Measurements from ENCODE around the gene CFAP251.

- no peak for TF ChIP-seq POLR2A (IDR thresholded peaks at IDR 0.05; ENCODE audit: low read depth, low read length)
- no peak for TF ChIP-seq ASH2L (IDR thresholded peaks at IDR 0.05; ENCODE audit: borderline replicate concordance, low read depth)
- TF ChIP-seq MAX (IDR thresholded peaks at IDR 0.05; ENCODE audit: low read depth, low read length), result no peak
- no peak for TF ChIP-seq JUND (IDR thresholded peaks at IDR 0.05; ENCODE audit: low read depth, low read length)
- no peak for TF ChIP-seq MTA3 (IDR thresholded peaks at IDR 0.05; ENCODE audit: borderline replicate concordance, low read length)
- TF ChIP-seq REST (IDR thresholded peaks at IDR 0.05; ENCODE audit: low read depth, low read length), result no peak
- TF ChIP-seq HDGF (IDR thresholded peaks at IDR 0.05), result no peak
These were observed 91.3 kb downstream of the CFAP251 start for GRCh38 chr12:122009741-122010140.

Measured in GM12878 (cell line).